B cell (primary cell): ENCODE data around the gene RPL18.

Experiments used
- CTCF ChIP-seq: fragments of 200-600 bp; IDR thresholded peaks from one replicate; pipeline ENCODE4 v1.8.0; 2022; ENCODE audit warnings: antibody characterized with exemption, mild to moderate bottlenecking
- EZH2 ChIP-seq: IDR thresholded peaks from 2 replicates; pipeline ENCODE4 v1.6.1; 2012; ENCODE audit warnings: borderline replicate concordance, low read depth, mild to moderate bottlenecking, moderate library complexity, low read length; ENCODE audit not compliant: insufficient read depth, poor library complexity, severe bottlenecking

- TF ChIP-seq CTCF (no peak), EZH2 (no peak)
Measured at GRCh38 chr19:48625891-48626327, 6.9 kb upstream of the RPL18 start.
